ENCODE results near the gene NAA80. TPM values are rescaled to one million over a fixed set of nuclear protein-coding genes. Genes with fewer than 3 reads are reported as not detected.
A peak's percentile ranks its signal among the peaks of the same experiment; 100 is the strongest.
"Not testable (repeated sequence)": the region's sequence is repeated elsewhere in the genome, so short reads cannot be mapped to it uniquely, and the experiment has no call there.

Gene NAA80
- total RNA-seq, 1 donor from 2014 or later = 6.3 TPM

- TF ChIP-seq, protein P1, sequence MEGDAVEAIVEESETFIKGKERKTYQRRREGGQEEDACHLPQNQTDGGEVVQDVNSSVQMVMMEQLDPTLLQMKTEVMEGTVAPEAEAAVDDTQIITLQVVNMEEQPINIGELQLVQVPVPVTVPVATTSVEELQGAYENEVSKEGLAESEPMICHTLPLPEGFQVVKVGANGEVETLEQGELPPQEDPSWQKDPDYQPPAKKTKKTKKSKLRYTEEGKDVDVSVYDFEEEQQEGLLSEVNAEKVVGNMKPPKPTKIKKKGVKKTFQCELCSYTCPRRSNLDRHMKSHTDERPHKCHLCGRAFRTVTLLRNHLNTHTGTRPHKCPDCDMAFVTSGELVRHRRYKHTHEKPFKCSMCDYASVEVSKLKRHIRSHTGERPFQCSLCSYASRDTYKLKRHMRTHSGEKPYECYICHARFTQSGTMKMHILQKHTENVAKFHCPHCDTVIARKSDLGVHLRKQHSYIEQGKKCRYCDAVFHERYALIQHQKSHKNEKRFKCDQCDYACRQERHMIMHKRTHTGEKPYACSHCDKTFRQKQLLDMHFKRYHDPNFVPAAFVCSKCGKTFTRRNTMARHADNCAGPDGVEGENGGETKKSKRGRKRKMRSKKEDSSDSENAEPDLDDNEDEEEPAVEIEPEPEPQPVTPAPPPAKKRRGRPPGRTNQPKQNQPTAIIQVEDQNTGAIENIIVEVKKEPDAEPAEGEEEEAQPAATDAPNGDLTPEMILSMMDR (IDR thresholded peaks at IDR 0.05; ENCODE audit: insufficient read depth, low read depth, low read length) = peak; percentile 76
- TF ChIP-seq EZH2 (IDR thresholded peaks at IDR 0.05; ENCODE audit: insufficient read depth, low read length) = no peak
- Histone ChIP-seq H3K79me2 (ENCODE audit: insufficient read depth, low read length) (no peaks in the 10 kb centered on the region), H3K36me3 (ENCODE audit: insufficient read depth, low read length) (no peaks in the 10 kb centered on the region), H3K4me3 (ENCODE audit: insufficient read depth, low read depth, low read length) (no peak overlapping the region), H3K4me1 (ENCODE audit: insufficient read depth, low read length) (peaks cover 21% of the 10 kb centered on the region), H3K27me3 (ENCODE audit: insufficient read depth, low read length) (peaks cover 27% of the 10 kb centered on the region), H3K9ac (ENCODE audit: low read length) (peak overlapping the region; percentile 8), H3K27ac (ENCODE audit: low read depth, low read length) (no peak overlapping the region), H3K4me2 (ENCODE audit: low read length) (peak overlapping the region; percentile 72), H3K9me3 (ENCODE audit: insufficient read depth, low read depth, low read length) (no peaks in the 10 kb centered on the region), H4K20me1 (ENCODE audit: insufficient read depth, low read length) (peaks cover 3% of the 10 kb centered on the region), H2AFZ (ENCODE audit: low read depth, low read length) (peak overlapping the region; percentile 43)
- Mint-ChIP-seq H3K4me3 (ENCODE audit: unreplicated experiment) (peak overlapping the region; percentile 67), H3K27me3 (ENCODE audit: low read depth, unreplicated experiment) (peaks cover 24% of the 10 kb centered on the region), H3K4me1 (ENCODE audit: low read depth, unreplicated experiment) (peaks cover 22% of the 10 kb centered on the region), H3K36me3 (ENCODE audit: low read depth, unreplicated experiment) (peaks cover 8% of the 10 kb centered on the region), H3K9me3 (ENCODE audit: unreplicated experiment) (no peaks in the 10 kb centered on the region), H3K27ac (ENCODE audit: unreplicated experiment) (no peak overlapping the region)
- FAIRE-seq (no peak), DNase-seq (ENCODE audit: low read depth) (no peak)
Measured at GRCh38 chr3:50272911-50273688, 26.1 kb downstream of the NAA80 start.

- H3K79me2 ChIP-seq (ENCODE audit: insufficient read depth, low read length); H3K9ac ChIP-seq (ENCODE audit: low read length); H3K36me3 Mint-ChIP-seq (ENCODE audit: low read depth, unreplicated experiment); H3K4me3 Mint-ChIP-seq (ENCODE audit: unreplicated experiment); H3K27ac ChIP-seq (ENCODE audit: low read depth, low read length); H3K27ac Mint-ChIP-seq (ENCODE audit: unreplicated experiment); H3K4me3 ChIP-seq (ENCODE audit: insufficient read depth, low read depth, low read length); H2AFZ ChIP-seq (ENCODE audit: low read depth, low read length); FAIRE-seq; DNase-seq (ENCODE audit: low read depth); H3K9me3 Mint-ChIP-seq (ENCODE audit: unreplicated experiment); H3K9me3 ChIP-seq (ENCODE audit: insufficient read depth, low read depth, low read length); H4K20me1 ChIP-seq (ENCODE audit: insufficient read depth, low read length); H3K36me3 ChIP-seq (ENCODE audit: insufficient read depth, low read length): not testable (repeated sequence)
- peaks cover 25% of the 10 kb centered on the region for H3K4me1 Mint-ChIP-seq (ENCODE audit: low read depth, unreplicated experiment)
- Histone ChIP-seq H3K27me3 (ENCODE audit: insufficient read depth, low read length) (peaks cover 27% of the 10 kb centered on the region), H3K4me2 (ENCODE audit: low read length) (peak overlapping the region; percentile 72), H3K4me1 (ENCODE audit: insufficient read depth, low read length) (peaks cover 21% of the 10 kb centered on the region)
- peaks cover 24% of the 10 kb centered on the region for H3K27me3 Mint-ChIP-seq (ENCODE audit: low read depth, unreplicated experiment)
Measured at GRCh38 chr3:50272538-50272910, 26.7 kb downstream of the NAA80 start.

- H2AFZ ChIP-seq (ENCODE audit: low read depth, low read length) = no peak overlapping the region
- H3K27ac Mint-ChIP-seq (ENCODE audit: unreplicated experiment) = peak overlapping the region; percentile 7
- peaks cover 24% of the 10 kb centered on the region for H3K27me3 Mint-ChIP-seq (ENCODE audit: low read depth, unreplicated experiment)
- H3K4me3 Mint-ChIP-seq (ENCODE audit: unreplicated experiment) = peak overlapping the region; percentile 10
- peaks cover 8% of the 10 kb centered on the region for H3K36me3 Mint-ChIP-seq (ENCODE audit: low read depth, unreplicated experiment)
- H3K27ac ChIP-seq (ENCODE audit: low read depth, low read length) = no peak overlapping the region
- H3K9ac ChIP-seq (ENCODE audit: low read length) = no peak overlapping the region
- H3K4me1 ChIP-seq (ENCODE audit: insufficient read depth, low read length) = peaks cover 28% of the 10 kb centered on the region
- no peaks in the 10 kb centered on the region for H3K9me3 ChIP-seq (ENCODE audit: insufficient read depth, low read depth, low read length)
- no peak overlapping the region for H3K4me3 ChIP-seq (ENCODE audit: insufficient read depth, low read depth, low read length)
- H3K4me2 ChIP-seq (ENCODE audit: low read length) = no peak overlapping the region
- peaks cover 25% of the 10 kb centered on the region for H3K4me1 Mint-ChIP-seq (ENCODE audit: low read depth, unreplicated experiment)
- peaks cover 25% of the 10 kb centered on the region for H3K27me3 ChIP-seq (ENCODE audit: insufficient read depth, low read length)
- TF ChIP-seq, protein P1 (IDR thresholded peaks at IDR 0.05; ENCODE audit: insufficient read depth, low read depth, low read length) = no peak
- no peak for TF ChIP-seq EZH2 (IDR thresholded peaks at IDR 0.05; ENCODE audit: insufficient read depth, low read length)
- DNase-seq (ENCODE audit: low read depth) = no peak
- no peaks in the 10 kb centered on the region for H3K36me3 ChIP-seq (ENCODE audit: insufficient read depth, low read length)
- no peaks in the 10 kb centered on the region for H3K9me3 Mint-ChIP-seq (ENCODE audit: unreplicated experiment)
- H4K20me1 ChIP-seq (ENCODE audit: insufficient read depth, low read length) = peaks cover 3% of the 10 kb centered on the region
- no peak for FAIRE-seq
- no peaks in the 10 kb centered on the region for H3K79me2 ChIP-seq (ENCODE audit: insufficient read depth, low read length)
Measured at GRCh38 chr3:50271314-50271936, 27.8 kb downstream of the NAA80 start.

All from astrocyte (in vitro differentiated cells and primary cell).